ENCODE results near the gene SUN2. TPM values are rescaled to one million over a fixed set of nuclear protein-coding genes. Genes with fewer than 3 reads are reported as not detected.

SUN2 gene
- total and polyA plus RNA-seq, 9 of the 15 experiments (the other 6 are each of a cell fraction or from before 2014, with no cell fraction given) = 0.11 to 42.6 (median 16.7) TPM

DNA sequence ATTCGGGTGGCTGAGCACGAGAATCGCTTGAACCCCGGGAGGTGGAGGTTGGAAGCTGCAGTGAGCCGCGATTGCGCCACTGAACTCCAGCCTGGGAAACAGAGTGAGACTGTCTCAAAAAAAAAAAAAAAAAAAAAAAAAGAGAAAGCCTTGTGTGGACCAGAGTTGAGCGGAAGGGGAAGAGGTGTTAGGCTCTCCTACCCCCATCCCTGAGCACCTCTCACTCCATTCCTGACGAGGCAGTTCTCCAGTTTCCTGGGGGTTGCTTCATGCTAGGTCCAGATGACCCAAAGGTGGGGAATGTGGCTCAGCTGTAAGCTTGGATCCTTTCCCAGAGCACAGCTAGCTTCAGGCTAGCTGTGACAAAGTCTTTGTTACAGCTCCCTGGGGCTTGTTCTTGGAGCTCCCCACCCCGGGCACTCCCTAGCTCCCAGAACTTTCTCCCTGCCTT, 46.9 kb upstream of the SUN2 start:
- FAIRE-seq (no peak), ATAC-seq (peak; percentile 60), DNase-seq (ENCODE audit: extremely low read depth in 1 of 4, low spot score in 3 of 4) (peak in 1 of 4 experiments; percentile 13)
- Histone ChIP-seq H3K9ac (ENCODE audit: insufficient read depth in 1 of 2, low read depth in 2 of 2, low read length in 2 of 2) (peak overlapping the region in 1 of 2 experiments; percentile 45; a peak in 1 of 4 replicates), H3K4me3 (no peak overlapping the region), H3K4me1 (replicated peaks in 1 of 2; ENCODE audit: control insufficient read depth in 2 of 2, insufficient read depth in 2 of 2, low read length in 2 of 2) (no peaks in the 10 kb centered on the region; a peak in 1 of 5 replicates), H3K9me3 (replicated peaks; ENCODE audit: control insufficient read depth, insufficient read depth, low read depth, low read length) (peaks cover 5% of the 10 kb centered on the region; the same call in 1 of the 2 replicates), H2AFZ (ENCODE audit: low read depth, low read length) (0 out of 2 replicates have a peak overlapping the region, but pooled peaks have one; percentile 11), H4K20me1 (replicated peaks; ENCODE audit: control insufficient read depth, insufficient read depth, low read length) (no peaks in the 10 kb centered on the region), H3K27ac (ENCODE audit: extremely low read depth, low read depth, low read length) (no peak overlapping the region), H3K27me3 (ENCODE audit: control insufficient read depth in 2 of 2, insufficient read depth in 2 of 2, low read length in 2 of 2) (peaks cover 0 to 5% of the 10 kb centered on the region in 2 experiments; a peak in 1 of 5 replicates), H3K36me3 (ENCODE audit: control insufficient read depth, insufficient read depth, low read length) (no peaks in the 10 kb centered on the region), H3K4me2 (ENCODE audit: insufficient read depth, low read length) (no peak overlapping the region), H3K79me2 (ENCODE audit: control insufficient read depth, insufficient read depth, low read length) (no peaks in the 10 kb centered on the region), H3K9me1 (ENCODE audit: control insufficient read depth, insufficient read depth, low read length) (no peaks in the 10 kb centered on the region)
- ChIA-PET CTCF (ENCODE audit: low intra/inter-chr PET ratio) (no interaction called here), POLR2A (no interaction called here)
- intact Hi-C loops (cut with micrococcal nuclease) (no loop called here), in situ Hi-C loops (cut with MboI) (no loop called here)
- BruUV-seq (replicated peaks) = no TSS peak
- 9% methylated on average over 5 of the region's 10 CpGs for WGBS (ENCODE audit: insufficient coverage, low coverage, missing lambda C conversion rate)
- TF ChIP-seq EGR1 (conservative IDR thresholded peaks at IDR 0.05) (no peak), SAFB2 (IDR thresholded peaks at IDR 0.05; ENCODE audit: borderline replicate concordance, low read depth, low read length, severe bottlenecking) (no peak), ZKSCAN1 (IDR thresholded peaks at IDR 0.05; ENCODE audit: low read depth, low read length) (no peak), BRF1 (IDR thresholded peaks at IDR 0.05; ENCODE audit: borderline replicate concordance, extremely low read depth, insufficient read length) (no peak), MCM5 (IDR thresholded peaks at IDR 0.05; ENCODE audit: low read depth) (no peak), CEBPB (tag; IDR thresholded peaks at IDR 0.05) (peak; percentile 61), ZNF384 (IDR thresholded peaks at IDR 0.05; ENCODE audit: low read depth, low read length) (peak; percentile 43; the same call in 1 of the 2 replicates), OTX1 (CRISPR knock-in tag; IDR thresholded peaks at IDR 0.05) (no peak)
- TF ChIP-seq, protein P1, sequence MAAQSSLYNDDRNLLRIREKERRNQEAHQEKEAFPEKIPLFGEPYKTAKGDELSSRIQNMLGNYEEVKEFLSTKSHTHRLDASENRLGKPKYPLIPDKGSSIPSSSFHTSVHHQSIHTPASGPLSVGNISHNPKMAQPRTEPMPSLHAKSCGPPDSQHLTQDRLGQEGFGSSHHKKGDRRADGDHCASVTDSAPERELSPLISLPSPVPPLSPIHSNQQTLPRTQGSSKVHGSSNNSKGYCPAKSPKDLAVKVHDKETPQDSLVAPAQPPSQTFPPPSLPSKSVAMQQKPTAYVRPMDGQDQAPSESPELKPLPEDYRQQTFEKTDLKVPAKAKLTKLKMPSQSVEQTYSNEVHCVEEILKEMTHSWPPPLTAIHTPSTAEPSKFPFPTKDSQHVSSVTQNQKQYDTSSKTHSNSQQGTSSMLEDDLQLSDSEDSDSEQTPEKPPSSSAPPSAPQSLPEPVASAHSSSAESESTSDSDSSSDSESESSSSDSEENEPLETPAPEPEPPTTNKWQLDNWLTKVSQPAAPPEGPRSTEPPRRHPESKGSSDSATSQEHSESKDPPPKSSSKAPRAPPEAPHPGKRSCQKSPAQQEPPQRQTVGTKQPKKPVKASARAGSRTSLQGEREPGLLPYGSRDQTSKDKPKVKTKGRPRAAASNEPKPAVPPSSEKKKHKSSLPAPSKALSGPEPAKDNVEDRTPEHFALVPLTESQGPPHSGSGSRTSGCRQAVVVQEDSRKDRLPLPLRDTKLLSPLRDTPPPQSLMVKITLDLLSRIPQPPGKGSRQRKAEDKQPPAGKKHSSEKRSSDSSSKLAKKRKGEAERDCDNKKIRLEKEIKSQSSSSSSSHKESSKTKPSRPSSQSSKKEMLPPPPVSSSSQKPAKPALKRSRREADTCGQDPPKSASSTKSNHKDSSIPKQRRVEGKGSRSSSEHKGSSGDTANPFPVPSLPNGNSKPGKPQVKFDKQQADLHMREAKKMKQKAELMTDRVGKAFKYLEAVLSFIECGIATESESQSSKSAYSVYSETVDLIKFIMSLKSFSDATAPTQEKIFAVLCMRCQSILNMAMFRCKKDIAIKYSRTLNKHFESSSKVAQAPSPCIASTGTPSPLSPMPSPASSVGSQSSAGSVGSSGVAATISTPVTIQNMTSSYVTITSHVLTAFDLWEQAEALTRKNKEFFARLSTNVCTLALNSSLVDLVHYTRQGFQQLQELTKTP (IDR thresholded peaks at IDR 0.05; ENCODE audit: low read depth in 1 of 2, partially characterized antibody in 2 of 2) = no peak
- TF ChIP-seq, protein P2, sequence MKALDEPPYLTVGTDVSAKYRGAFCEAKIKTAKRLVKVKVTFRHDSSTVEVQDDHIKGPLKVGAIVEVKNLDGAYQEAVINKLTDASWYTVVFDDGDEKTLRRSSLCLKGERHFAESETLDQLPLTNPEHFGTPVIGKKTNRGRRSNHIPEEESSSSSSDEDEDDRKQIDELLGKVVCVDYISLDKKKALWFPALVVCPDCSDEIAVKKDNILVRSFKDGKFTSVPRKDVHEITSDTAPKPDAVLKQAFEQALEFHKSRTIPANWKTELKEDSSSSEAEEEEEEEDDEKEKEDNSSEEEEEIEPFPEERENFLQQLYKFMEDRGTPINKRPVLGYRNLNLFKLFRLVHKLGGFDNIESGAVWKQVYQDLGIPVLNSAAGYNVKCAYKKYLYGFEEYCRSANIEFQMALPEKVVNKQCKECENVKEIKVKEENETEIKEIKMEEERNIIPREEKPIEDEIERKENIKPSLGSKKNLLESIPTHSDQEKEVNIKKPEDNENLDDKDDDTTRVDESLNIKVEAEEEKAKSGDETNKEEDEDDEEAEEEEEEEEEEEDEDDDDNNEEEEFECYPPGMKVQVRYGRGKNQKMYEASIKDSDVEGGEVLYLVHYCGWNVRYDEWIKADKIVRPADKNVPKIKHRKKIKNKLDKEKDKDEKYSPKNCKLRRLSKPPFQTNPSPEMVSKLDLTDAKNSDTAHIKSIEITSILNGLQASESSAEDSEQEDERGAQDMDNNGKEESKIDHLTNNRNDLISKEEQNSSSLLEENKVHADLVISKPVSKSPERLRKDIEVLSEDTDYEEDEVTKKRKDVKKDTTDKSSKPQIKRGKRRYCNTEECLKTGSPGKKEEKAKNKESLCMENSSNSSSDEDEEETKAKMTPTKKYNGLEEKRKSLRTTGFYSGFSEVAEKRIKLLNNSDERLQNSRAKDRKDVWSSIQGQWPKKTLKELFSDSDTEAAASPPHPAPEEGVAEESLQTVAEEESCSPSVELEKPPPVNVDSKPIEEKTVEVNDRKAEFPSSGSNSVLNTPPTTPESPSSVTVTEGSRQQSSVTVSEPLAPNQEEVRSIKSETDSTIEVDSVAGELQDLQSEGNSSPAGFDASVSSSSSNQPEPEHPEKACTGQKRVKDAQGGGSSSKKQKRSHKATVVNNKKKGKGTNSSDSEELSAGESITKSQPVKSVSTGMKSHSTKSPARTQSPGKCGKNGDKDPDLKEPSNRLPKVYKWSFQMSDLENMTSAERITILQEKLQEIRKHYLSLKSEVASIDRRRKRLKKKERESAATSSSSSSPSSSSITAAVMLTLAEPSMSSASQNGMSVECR (CRISPR knock-in tag; IDR thresholded peaks at IDR 0.05) = no peak
